GM08714 (cell line): ENCODE data around the gene PUM1.

Source experiments
- H3K4me3 ChIP-seq: fragments of 200-500 bp; sonication (Bioruptor generic); 2 replicates; pipeline ENCODE4 v1.5.1; 2014; ENCODE audit warnings: mild to moderate bottlenecking, low read length, inconsistent platforms
- ZNF274 ChIP-seq: IDR thresholded peaks from 2 replicates; pipeline ENCODE4 v1.6.1; 2012; ENCODE audit warnings: mild to moderate bottlenecking, low read depth, low read length

PUM1 gene

GRCh38 chr1:31005198-31005597 is 60.3 kb downstream of the PUM1 start:
- H3K4me3 ChIP-seq: no peak overlapping the region
- TF ChIP-seq ZNF274: no peak

- no peak for TF ChIP-seq ZNF274
Observed at GRCh38 chr1:31004231-31004621, 61.3 kb downstream of the PUM1 start.

GRCh38 chr1:31003613-31004230 is 61.8 kb downstream of the PUM1 start:
- H3K4me3 ChIP-seq: no peak overlapping the region
- no peak for TF ChIP-seq ZNF274

More at GRCh38 chr1:31004231-31004621, 61.3 kb downstream of the PUM1 start:
- H3K4me3 ChIP-seq: no peak overlapping the region

GRCh38 chr1:31000301-31000700 is 65.2 kb downstream of the PUM1 start:
- TF ChIP-seq ZNF274: no peak

GRCh38 chr1:30998887-30999286 is 66.6 kb downstream of the PUM1 start:
- H3K4me3 ChIP-seq: no peak overlapping the region
- no peak for TF ChIP-seq ZNF274

More at GRCh38 chr1:31000301-31000700, 65.2 kb downstream of the PUM1 start:
- H3K4me3 ChIP-seq: no peak overlapping the region

GRCh38 chr1:30998171-30998570 is 67.3 kb downstream of the PUM1 start:
- TF ChIP-seq ZNF274: no peak
- H3K4me3 ChIP-seq: no peak overlapping the region

GRCh38 chr1:30997463-30998057 is 68.0 kb downstream of the PUM1 start:
- H3K4me3 ChIP-seq: no peak overlapping the region
- TF ChIP-seq ZNF274: no peak

GRCh38 chr1:30995990-30996612 is 69.4 kb downstream of the PUM1 start:
- no peak for TF ChIP-seq ZNF274
- no peak overlapping the region for H3K4me3 ChIP-seq

- TF ChIP-seq ZNF274: no peak
- H3K4me3 ChIP-seq: no peak overlapping the region
Observed at GRCh38 chr1:30991862-30992606, 73.5 kb downstream of the PUM1 start.

- no peak for TF ChIP-seq ZNF274
- no peak overlapping the region for H3K4me3 ChIP-seq
Observed at GRCh38 chr1:30990591-30990990, 74.9 kb downstream of the PUM1 start.

GRCh38 chr1:30988045-30988444 is 77.5 kb downstream of the PUM1 start:
- H3K4me3 ChIP-seq: no peak overlapping the region
- TF ChIP-seq ZNF274: no peak

GRCh38 chr1:30986755-30987154 is 78.8 kb downstream of the PUM1 start:
- no peak overlapping the region; the same call in 1 of the 2 replicates for H3K4me3 ChIP-seq
- no peak for TF ChIP-seq ZNF274

- TF ChIP-seq ZNF274: no peak
- H3K4me3 ChIP-seq: no peak overlapping the region
Observed at GRCh38 chr1:30984991-30985503, 80.5 kb downstream of the PUM1 start.

- no peak for TF ChIP-seq ZNF274
- H3K4me3 ChIP-seq: no peak overlapping the region
Observed at GRCh38 chr1:30984165-30984889, 81.2 kb downstream of the PUM1 start.
